ENCODE results near the gene NEK11.
"Not testable (repeated sequence)": the region's sequence is repeated elsewhere in the genome, so short reads cannot be mapped to it uniquely, and the experiment has no call there.

NEK11 gene

DNA sequence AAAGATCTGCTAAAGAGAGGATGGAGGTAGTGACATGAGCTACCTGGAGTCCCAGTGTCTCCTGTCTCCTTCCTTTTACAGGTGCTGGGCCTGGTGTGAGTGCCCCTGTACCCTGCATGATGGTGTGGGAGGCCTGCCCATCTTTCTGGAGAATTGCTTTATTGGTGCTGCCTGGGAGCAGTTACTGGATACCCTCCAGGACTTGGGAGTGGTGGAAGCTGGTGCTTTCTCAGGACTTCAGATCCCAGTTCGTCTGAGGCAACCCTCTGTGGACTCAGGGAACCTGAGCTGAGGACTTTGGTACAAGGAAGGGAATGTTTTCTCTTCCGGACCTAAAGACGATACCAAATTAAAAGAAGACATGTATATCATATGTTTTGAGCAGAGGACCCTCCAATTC, 336.6 kb downstream of the NEK11 start:
- H3K36me3 ChIP-seq (ENCODE audit: control insufficient read depth, insufficient read depth, low read length, severe bottlenecking) = no peaks in the 10 kb centered on the region
- H3K4me3 ChIP-seq (ENCODE audit: low read length) = no peak overlapping the region
- no peaks in the 10 kb centered on the region for H3K27me3 ChIP-seq (replicated peaks; ENCODE audit: control insufficient read depth, insufficient read depth, low read length)
- H3K4me1 ChIP-seq (ENCODE audit: control insufficient read depth, insufficient read depth, low read length) = peaks cover 9% of the 10 kb centered on the region
- H3K9me3 ChIP-seq (ENCODE audit: control insufficient read depth, low read length) = no peaks in the 10 kb centered on the region
- DNase-seq (ENCODE audit: low read depth) = no peak
- H3K9ac ChIP-seq (ENCODE audit: low read length) = no peak overlapping the region

DNA sequence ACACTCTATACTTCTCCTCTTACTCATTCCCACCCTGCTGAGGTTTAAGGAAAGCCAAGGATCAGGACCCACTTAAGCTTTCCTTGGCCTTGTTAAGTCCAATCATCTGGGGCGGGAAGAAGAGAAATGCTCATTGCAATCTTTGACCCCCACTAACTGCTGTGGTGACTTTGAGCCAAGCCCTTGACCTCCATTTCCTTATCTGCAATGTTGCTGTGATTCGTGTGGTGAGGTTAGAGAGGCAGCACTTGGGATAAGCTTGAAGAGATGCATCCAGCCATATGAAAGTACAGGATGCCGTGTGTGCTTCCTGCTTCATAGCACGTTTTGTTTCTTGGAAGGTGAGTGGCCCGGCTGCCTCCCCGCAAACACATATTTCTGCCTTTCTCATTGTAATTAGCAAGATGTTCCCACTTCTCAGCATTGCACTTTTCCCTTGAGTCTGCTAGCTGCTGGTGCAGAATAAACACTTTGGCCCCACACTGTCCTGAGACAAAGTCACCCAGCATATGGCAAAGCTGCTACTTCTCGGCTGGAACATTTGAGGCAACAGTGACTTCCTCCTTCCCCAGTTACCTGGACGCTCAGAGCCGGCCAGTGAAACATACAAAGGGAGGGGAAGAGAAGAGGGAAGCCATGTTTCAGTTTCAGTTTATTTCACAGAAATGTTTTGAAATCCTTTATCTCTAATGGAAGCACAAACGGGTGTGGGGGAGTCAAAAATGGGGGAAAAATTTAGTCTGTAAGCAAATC, 344.4 kb downstream of the NEK11 start:
- Histone ChIP-seq H3K36me3 (ENCODE audit: control insufficient read depth, insufficient read depth, low read length, severe bottlenecking) (peaks cover 35% of the 10 kb centered on the region), H3K27me3 (replicated peaks; ENCODE audit: control insufficient read depth, insufficient read depth, low read length) (no peaks in the 10 kb centered on the region), H3K4me1 (ENCODE audit: control insufficient read depth, insufficient read depth, low read length) (no peaks in the 10 kb centered on the region), H3K4me3 (ENCODE audit: low read length) (no peak overlapping the region), H3K9ac (ENCODE audit: low read length) (no peak overlapping the region), H3K9me3 (ENCODE audit: control insufficient read depth, low read length) (no peaks in the 10 kb centered on the region)
- DNase-seq (ENCODE audit: low read depth) = no peak

DNA sequence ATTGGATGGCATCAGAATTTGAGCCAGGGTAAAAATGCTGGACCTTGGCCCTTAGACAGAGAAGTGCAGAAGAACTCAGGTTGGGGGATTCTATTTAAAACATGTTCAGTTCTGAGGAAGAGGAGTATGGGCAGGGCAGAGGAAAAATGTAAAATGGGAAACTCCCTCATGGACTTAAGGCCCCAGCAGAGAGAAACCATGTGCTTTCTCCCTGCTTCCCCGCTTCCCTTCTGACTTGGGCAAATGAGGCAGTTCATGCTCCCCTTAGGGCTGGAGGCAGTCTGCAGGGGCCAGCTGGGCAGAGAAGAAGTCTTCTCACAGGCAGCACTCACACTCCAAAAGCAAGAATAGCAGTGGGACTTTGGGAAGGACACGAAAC, 345.0 kb downstream of the NEK11 start:
- H3K9me3 ChIP-seq (ENCODE audit: control insufficient read depth, low read length) = no peaks in the 10 kb centered on the region
- H3K9ac ChIP-seq (ENCODE audit: low read length) = no peak overlapping the region
- peaks cover 39% of the 10 kb centered on the region for H3K36me3 ChIP-seq (ENCODE audit: control insufficient read depth, insufficient read depth, low read length, severe bottlenecking)
- H3K4me3 ChIP-seq (ENCODE audit: low read length) = no peak overlapping the region
- DNase-seq (ENCODE audit: low read depth) = no peak
- H3K27me3 ChIP-seq (replicated peaks; ENCODE audit: control insufficient read depth, insufficient read depth, low read length) = no peaks in the 10 kb centered on the region
- H3K4me1 ChIP-seq (ENCODE audit: control insufficient read depth, insufficient read depth, low read length) = no peaks in the 10 kb centered on the region

DNA sequence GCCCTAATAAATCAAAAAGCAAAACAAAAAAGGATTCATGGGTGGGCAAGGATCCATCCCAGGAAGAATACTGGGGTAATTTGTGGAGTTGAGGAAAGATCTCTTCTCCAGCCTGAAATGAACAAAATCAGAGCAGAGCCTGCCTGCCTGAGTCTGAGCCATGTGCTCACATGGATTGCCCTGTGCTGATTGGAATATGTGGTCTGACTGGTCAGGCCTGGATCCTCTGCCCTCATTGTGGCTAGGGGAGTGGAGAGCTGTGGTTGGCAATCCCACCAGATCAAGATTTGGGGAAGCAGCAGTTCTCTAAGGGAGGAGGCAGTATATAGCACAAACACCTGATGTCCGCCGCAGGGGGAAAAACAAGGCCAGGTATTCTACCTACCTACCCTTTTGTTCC, 348.1 kb downstream of the NEK11 start:
- no peaks in the 10 kb centered on the region for H3K9me3 ChIP-seq (ENCODE audit: control insufficient read depth, low read length)
- H3K9ac ChIP-seq (ENCODE audit: low read length) = no peak overlapping the region
- H3K4me3 ChIP-seq (ENCODE audit: low read length) = no peak overlapping the region
- DNase-seq (ENCODE audit: low read depth) = no peak
- peaks cover 39% of the 10 kb centered on the region for H3K36me3 ChIP-seq (ENCODE audit: control insufficient read depth, insufficient read depth, low read length, severe bottlenecking)
- no peaks in the 10 kb centered on the region for H3K27me3 ChIP-seq (replicated peaks; ENCODE audit: control insufficient read depth, insufficient read depth, low read length)
- peaks cover 3% of the 10 kb centered on the region for H3K4me1 ChIP-seq (ENCODE audit: control insufficient read depth, insufficient read depth, low read length)

DNA sequence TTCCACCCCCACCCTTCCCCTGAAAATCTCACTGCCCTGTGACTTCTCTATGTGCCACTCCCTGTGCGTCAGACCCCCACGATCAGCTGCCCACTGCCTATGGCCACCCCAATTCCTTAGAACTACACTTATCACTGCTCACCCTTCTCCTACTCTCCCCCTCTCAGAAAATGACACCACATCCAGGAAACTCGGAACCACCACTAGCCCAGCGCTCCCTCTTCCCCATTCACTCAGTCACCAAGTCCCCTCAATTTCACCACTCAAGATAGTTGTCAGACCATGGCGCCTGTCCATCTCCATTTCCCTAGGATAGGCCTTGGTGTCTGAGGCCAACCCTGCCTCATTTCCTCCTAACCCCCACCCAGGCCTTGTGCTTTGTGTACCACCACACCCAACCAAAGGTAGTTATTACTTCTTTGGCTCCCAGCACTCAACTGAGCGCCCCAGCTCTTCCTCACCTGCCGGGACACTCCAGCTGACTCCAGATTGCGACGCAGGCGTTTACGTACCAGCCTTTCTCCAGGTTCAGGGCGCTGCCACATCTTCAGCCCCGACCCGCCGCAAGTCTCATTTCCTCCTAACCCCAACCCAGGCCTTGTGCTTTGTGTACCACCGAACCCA, 354.3 kb downstream of the NEK11 start:
- peaks cover 21% of the 10 kb centered on the region for H3K4me1 ChIP-seq (ENCODE audit: control insufficient read depth, insufficient read depth, low read length)
- H3K9ac ChIP-seq (ENCODE audit: low read length) = peak overlapping the region; percentile 92
- peak; percentile 26 for DNase-seq (ENCODE audit: low read depth)
- not testable (repeated sequence) for H3K27me3 ChIP-seq (replicated peaks; ENCODE audit: control insufficient read depth, insufficient read depth, low read length); H3K9me3 ChIP-seq (ENCODE audit: control insufficient read depth, low read length)
- H3K4me3 ChIP-seq (ENCODE audit: low read length) = peak overlapping the region; percentile 90
- H3K36me3 ChIP-seq (ENCODE audit: control insufficient read depth, insufficient read depth, low read length, severe bottlenecking) = peaks cover 19% of the 10 kb centered on the region

DNA sequence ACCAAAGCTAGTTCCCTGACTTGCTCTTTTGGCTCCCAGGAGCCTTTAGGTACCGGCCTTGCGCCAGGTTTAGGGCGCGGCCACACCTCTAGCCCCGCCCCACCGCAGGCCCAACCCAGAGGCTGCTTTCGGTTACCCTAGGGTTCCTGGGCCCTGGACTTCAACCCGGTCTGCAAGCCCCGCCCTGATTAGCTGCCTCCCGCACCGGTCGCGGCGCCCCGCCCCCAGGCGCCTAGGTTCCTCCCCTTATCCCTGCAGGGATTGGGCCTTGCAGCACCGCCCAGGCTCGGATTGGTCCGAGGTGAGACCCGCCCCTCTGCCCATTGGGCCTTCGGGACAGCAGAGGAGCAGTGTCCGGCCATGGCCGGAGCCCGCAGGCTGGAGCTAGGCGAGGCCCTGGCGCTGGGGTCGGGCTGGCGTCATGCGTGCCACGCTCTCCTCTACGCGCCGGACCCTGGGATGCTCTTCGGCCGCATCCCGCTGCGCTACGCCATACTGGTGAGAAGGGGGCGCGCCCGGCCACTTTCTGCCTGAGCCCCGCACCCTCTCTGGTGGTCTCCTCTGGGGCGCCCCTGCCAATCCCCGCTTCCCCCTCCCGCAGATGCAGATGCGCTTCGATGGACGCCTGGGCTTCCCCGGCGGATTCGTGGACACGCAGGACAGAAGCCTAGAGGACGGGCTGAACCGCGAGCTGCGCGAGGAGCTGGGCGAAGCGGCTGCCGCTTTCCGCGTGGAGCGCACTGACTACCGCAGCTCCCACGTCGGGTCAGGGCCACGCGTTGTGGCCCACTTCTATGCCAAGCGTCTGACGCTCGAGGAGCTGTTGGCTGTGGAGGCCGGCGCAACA, 355.0 kb downstream of the NEK11 start, which contains the start of gene NUDT16:
Gene NUDT16 (plus strand): TSS at position 330 of the 847 bp plus-strand sequence. CDS start 31 bp downstream, at position 361.
- Histone ChIP-seq H3K4me1 (ENCODE audit: control insufficient read depth, insufficient read depth, low read length) (peaks cover 28% of the 10 kb centered on the region), H3K4me3 (ENCODE audit: low read length) (peak within 1 kb of the TSS; percentile 90), H3K9me3 (ENCODE audit: control insufficient read depth, low read length) (no peaks in the 10 kb centered on the region), H3K27me3 (replicated peaks; ENCODE audit: control insufficient read depth, insufficient read depth, low read length) (no peaks in the 10 kb centered on the region), H3K36me3 (ENCODE audit: control insufficient read depth, insufficient read depth, low read length, severe bottlenecking) (peaks cover 13% of the 10 kb centered on the region), H3K9ac (ENCODE audit: low read length) (peak within 1 kb of the TSS; percentile 94)
- DNase-seq (ENCODE audit: low read depth) = peak; percentile 100

DNA sequence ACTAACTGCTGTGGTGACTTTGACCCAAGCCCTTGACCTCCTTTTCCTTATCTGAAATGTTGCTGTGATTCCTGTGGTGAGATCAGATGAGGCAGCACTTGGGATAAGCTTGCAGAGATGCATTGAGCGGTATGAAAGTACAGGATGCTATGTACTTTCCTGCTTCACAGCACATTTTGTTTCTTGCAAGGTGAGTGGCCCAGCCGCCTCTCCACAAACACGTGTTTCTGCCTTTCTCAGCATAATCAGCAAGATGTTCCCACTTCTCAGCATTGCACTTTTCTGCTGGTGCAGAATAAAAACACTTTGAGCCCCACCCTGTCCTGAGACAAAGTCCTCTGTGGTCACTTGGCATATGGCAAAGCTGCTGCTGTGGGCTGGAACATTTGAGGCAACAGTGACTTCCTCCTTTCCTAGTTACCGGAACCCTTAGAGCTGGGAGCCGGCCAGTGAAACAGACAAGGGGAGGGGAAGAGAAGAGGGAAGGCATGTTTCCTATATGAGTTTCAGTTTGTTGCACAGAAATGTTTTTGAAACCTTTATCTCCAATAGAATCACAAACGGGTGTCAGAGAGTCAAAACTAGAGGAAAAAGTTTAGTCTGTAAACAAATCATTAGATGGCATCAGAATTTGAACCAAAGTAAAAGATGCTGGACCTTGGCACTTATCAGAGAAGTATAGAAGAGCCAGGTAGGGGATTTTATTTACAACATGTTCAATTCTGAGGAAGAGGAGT, 359.9 kb downstream of the NEK11 start:
- no peak for DNase-seq (ENCODE audit: low read depth)
- Histone ChIP-seq H3K9ac (ENCODE audit: low read length) (peak overlapping the region; percentile 22), H3K27me3 (replicated peaks; ENCODE audit: control insufficient read depth, insufficient read depth, low read length) (no peaks in the 10 kb centered on the region), H3K4me1 (ENCODE audit: control insufficient read depth, insufficient read depth, low read length) (peaks cover 27% of the 10 kb centered on the region), H3K36me3 (ENCODE audit: control insufficient read depth, insufficient read depth, low read length, severe bottlenecking) (peaks cover 13% of the 10 kb centered on the region), H3K4me3 (ENCODE audit: low read length) (no peak overlapping the region), H3K9me3 (ENCODE audit: control insufficient read depth, low read length) (no peaks in the 10 kb centered on the region)

DNA sequence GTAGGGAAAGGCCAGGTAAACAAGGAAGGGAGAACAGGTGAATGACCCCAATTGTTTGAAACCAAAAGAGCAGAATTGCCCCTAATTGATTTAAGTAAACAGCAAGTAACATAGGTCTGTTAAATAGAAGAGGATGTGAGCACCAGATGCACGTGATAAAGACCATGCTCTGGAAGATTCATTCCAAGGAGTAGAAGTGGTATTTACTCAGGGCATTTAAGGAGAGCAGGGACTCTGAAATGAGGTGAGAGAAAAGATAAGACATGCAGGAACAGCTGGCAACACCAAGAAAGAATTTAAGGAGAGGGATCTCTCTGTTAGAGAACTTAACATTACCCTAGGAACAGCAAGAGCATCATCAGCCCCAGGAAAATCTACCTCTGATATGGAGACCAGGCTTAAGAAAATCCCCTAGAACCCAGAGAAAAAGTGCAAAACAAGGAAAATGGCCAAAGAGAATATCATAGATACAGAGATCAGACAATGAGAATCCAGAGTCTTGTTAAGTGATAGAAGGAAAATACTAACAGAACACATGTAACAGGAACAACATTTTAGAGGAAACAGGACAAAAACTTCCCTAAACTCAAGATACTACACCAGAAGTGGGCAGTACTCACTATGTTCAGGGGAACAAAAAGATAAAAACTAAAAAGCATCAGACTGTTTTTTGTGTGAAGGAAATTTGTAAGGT, 361.3 kb downstream of the NEK11 start:
- DNase-seq (ENCODE audit: low read depth) = no peak
- H3K27me3 ChIP-seq (replicated peaks; ENCODE audit: control insufficient read depth, insufficient read depth, low read length) = no peaks in the 10 kb centered on the region
- H3K9me3 ChIP-seq (ENCODE audit: control insufficient read depth, low read length) = no peaks in the 10 kb centered on the region
- no peak overlapping the region for H3K4me3 ChIP-seq (ENCODE audit: low read length)
- peaks cover 22% of the 10 kb centered on the region for H3K4me1 ChIP-seq (ENCODE audit: control insufficient read depth, insufficient read depth, low read length)
- H3K36me3 ChIP-seq (ENCODE audit: control insufficient read depth, insufficient read depth, low read length, severe bottlenecking) = peaks cover 13% of the 10 kb centered on the region
- H3K9ac ChIP-seq (ENCODE audit: low read length) = no peak overlapping the region

DNA sequence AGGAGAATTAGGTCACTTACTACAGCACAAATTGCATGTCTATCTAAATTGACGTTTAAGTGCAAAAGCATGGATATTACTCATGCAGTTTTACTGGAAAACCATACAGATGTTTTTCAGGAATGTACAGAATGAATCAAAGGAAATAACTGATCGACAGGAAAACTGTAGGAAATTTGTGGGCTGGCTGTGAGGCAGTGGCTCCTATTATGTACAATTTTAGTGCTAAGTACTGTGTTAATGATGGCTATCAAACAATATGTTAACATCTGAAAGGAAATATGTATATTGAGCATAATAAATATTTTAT, 361.8 kb downstream of the NEK11 start:
- H3K9ac ChIP-seq (ENCODE audit: low read length) = no peak overlapping the region
- H3K36me3 ChIP-seq (ENCODE audit: control insufficient read depth, insufficient read depth, low read length, severe bottlenecking) = peaks cover 10% of the 10 kb centered on the region
- H3K27me3 ChIP-seq (replicated peaks; ENCODE audit: control insufficient read depth, insufficient read depth, low read length) = no peaks in the 10 kb centered on the region
- no peaks in the 10 kb centered on the region for H3K9me3 ChIP-seq (ENCODE audit: control insufficient read depth, low read length)
- no peak overlapping the region for H3K4me3 ChIP-seq (ENCODE audit: low read length)
- DNase-seq (ENCODE audit: low read depth) = peak; percentile 31
- peaks cover 25% of the 10 kb centered on the region for H3K4me1 ChIP-seq (ENCODE audit: control insufficient read depth, insufficient read depth, low read length)

DNA sequence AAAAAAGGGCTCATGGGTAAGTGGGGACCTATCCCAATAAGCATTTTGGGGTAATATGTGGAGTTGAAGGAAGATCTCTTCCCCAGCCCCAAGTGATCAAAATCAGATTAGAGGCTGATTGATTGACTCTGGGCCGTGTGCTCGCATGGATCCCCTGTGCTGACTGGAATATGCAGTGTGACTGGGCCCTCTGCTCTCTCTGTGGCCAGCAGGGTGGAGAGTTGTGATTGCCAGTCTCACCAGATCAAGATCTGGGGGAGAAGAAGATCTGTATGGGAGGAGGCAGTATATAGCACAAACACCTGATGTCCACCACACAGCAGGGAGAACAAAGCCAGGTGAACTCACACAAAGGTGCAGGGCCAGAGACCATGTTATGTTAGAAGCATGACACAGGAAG, 363.7 kb downstream of the NEK11 start:
- no peaks in the 10 kb centered on the region for H3K9me3 ChIP-seq (ENCODE audit: control insufficient read depth, low read length)
- H3K9ac ChIP-seq (ENCODE audit: low read length) = no peak overlapping the region
- no peak for DNase-seq (ENCODE audit: low read depth)
- H3K4me3 ChIP-seq (ENCODE audit: low read length) = no peak overlapping the region
- H3K27me3 ChIP-seq (replicated peaks; ENCODE audit: control insufficient read depth, insufficient read depth, low read length) = no peaks in the 10 kb centered on the region
- peaks cover 31% of the 10 kb centered on the region for H3K4me1 ChIP-seq (ENCODE audit: control insufficient read depth, insufficient read depth, low read length)
- no peaks in the 10 kb centered on the region for H3K36me3 ChIP-seq (ENCODE audit: control insufficient read depth, insufficient read depth, low read length, severe bottlenecking)
